Left renal pelvis (tissue), 4 donors: ENCODE measurements around the gene SHB. TPM values are rescaled to one million over a fixed set of nuclear protein-coding genes. Genes with fewer than 3 reads are reported as not detected.

Experiments
- DNase-seq, 4 donors: peaks; one replicate each; pipeline ENCODE4 v3.0.0-alpha.2; 2013; ENCODE audit warnings: low read depth in 4 of 4, low spot score in 3 of 4
- polyA plus RNA-seq, 4 donors: library from polyadenylated mRNA; unstranded; fragments of 120-200 nt; gene quantifications; one replicate each; pipeline ENCODE4 v1.2.1, GENCODE V29; 2013; ENCODE audit not compliant: insufficient read length in 4 of 4

The SHB gene
- polyA plus RNA-seq, 4 donors, result 4.7 to 19.3 (median 15.9) TPM

- no peak for DNase-seq
Measured at GRCh38 chr9:38089387-38090165, 20.5 kb upstream of the SHB start.

GRCh38 chr9:38088006-38088925 is 19.2 kb upstream of the SHB start:
- DNase-seq, result peak in 1 of 4 donors; percentile 23

DNA sequence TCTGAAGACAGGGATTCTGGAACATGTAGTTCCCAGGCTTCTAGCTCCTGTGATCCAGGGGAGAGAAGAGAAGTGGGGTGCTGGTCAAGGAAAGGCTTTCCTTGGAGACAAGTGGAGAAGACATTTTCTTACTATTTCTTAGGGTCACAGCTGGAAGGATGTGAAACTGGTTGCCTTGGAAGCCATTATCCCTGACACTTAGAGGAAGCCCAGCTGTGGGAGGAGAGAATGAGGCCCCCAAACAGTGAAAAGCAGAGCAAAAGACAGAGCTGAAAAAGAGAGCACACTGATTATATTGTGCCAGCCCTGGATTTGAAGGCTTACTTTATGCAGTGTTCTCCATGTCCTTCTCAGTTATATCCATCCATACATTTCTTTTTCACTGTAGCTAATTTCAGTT is 17.5 kb upstream of the SHB start:
- DNase-seq, result no peak

DNA sequence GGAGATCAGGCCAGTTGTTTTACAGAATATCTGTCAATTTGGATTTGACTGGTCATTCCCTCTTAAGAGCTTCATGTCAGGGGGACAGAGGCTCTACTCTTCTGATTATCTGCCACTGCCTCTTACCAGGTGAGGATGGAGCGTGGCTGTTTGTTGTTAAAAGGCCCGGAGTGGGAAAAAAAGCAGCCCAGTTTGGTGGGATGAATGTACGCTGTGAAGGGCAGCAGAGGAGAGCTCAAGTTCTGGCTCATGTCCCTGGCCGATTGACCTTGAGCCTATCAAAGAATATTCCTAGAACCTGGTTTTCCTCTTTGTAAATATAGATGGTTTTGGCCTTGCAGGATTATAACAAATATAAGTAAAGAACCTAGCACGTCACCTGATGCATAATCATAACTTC is 16.3 kb upstream of the SHB start:
- no peak for DNase-seq

DNA sequence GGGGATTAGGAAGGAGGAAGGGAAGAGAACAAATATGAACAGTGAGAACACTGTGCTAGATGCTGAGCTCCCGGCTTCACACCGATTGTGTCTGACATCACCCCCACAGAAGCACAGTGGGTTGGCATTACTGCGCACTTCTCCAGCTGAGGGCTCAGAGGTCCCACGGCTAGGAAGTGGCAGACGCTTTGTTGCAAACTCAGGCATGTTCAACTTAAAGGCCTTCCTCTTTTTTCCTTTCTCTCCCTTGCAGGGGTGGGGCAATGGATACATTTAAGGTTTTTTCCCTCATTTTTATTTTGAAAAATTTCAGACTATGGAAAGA is 15.5 kb upstream of the SHB start:
- DNase-seq, result no peak

DNA sequence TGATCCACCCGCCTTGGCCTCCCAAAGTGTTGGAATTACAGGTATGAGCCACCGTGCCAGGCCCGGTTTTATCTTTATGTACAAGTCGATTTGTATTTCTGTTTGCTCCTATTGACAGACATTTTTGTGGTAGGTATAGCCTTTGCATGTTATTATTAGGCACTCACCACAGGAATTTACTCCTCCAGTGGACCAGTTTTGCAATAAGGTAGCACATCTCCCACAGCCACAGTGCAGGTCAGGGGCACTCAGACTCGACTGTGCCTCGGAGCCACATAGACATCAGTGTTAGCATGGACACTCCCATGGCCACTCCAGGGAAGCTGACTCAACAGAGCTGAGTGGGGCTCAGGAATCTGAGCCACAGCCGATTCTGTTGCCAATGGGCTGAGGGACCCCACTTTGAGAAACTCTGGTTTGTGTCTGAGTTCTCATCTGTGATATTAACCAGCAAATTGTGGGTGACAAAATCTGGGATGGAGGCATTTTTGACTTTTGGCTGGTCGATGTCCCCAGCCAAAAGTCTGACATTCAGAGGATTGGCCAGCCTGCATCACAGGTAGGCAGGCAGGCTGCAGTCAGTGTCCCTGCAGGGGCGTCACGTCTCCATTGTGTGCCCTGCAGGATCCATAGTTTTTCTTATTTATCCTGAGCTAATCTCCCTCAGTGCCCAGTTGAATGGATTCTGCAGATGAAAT is 15.0 kb upstream of the SHB start:
- DNase-seq, result no peak

- DNase-seq, result no peak
Measured at GRCh38 chr9:38082446-38083287, 13.6 kb upstream of the SHB start.

DNA sequence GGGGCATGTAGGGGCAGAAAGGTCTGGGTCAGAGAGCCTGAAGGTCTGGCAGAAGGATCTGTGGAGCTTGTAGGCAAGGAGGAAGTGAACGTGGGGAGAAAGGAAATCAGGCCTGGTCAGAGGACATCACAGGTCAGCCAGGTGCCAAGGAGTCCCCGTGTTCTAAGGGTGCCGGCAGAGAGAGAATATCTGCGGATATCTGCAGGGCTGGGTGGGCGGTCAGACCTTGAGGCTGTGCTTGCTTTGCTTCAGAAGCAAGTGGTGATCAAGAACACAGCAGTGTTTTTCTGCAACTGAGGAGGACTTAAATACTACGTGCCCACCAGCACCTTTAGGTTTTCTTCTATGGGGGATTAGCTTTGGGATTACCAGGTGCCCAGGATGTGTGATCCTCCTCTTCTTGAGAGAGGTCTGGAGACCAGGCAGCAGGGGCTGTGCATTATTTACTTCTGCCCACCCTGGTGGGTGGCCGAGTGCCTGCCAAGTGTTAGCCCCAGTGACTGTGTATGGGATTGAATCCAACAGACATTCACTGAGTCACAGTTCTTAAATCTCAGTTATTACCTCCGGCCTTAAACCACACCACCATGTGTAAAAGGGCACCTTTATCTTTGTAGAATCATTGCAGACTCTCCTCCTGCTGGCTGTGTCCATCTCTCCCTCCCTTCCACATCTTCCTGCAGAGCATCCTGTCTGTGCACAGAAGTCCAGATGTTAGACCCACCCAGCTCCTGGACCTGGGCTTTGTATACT is 12.5 kb upstream of the SHB start:
- DNase-seq, result no peak

GRCh38 chr9:38079461-38080031 is 10.5 kb upstream of the SHB start:
- DNase-seq, result no peak

- no peak for DNase-seq
Measured at GRCh38 chr9:38075272-38075671, 6.2 kb upstream of the SHB start.

GRCh38 chr9:38074441-38074961 is 5.5 kb upstream of the SHB start:
- no peak for DNase-seq

- DNase-seq, result no peak
Measured at GRCh38 chr9:38073882-38074281, 4.9 kb upstream of the SHB start.

- no peak for DNase-seq
Measured at GRCh38 chr9:38071470-38072134, 2.6 kb upstream of the SHB start.

DNA sequence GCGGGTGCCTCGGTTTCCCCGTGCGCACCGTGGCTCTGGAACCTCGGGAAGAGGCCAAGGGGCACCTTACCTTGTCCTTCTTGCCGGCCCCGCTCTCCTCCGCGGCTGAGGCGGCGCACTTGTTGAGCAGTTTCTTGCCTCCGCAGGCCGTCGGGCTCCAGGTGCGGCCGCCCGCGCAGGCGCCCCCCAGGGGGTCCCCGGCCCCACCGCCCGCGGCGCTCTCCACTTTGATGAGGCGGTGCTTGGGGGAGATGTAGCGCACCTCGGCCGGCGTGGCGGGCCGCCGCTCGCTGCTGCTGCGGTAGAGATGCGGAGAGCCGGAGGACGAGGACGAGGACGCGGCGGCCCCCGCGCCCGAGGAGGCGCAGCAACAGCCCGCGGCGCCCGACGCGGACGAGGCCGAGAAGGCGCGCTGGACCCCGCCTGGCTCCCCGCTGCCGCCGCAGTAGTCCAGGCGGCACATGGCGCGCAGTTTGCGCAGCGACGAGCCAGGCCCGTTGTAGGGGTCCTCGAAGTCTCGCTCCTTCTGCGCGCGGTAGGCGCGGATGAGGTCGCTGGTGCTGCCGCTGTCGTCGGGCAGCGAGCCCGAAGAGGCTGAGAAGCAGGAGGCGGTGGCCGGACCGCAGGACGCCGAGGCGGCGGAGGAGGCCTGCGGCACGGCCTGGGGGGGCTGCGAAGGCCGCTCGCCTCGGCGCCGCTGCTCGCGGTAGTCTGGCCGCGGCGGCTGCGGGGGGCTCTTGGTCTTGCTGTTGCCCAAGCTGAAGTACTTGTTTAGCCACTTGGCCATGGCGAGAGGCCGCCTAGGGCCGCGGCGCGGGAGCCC is 957 bp downstream of the SHB start:
- no peak for DNase-seq

- DNase-seq, result no peak
Measured at GRCh38 chr9:38066914-38067858, 1.8 kb downstream of the SHB start.

- no peak for DNase-seq
Measured at GRCh38 chr9:38066197-38066913, 2.7 kb downstream of the SHB start.
